Transverse colon (tissue), 3 donors: Measurements from ENCODE around the gene MSLN.

Experiments used
- EP300 ChIP-seq: sonication (generic); formaldehyde crosslinking; IDR thresholded peaks from one replicate; pipeline ENCODE4 v1.6.1; 2017; ENCODE audit warnings: antibody characterized with exemption, low read depth
- POLR2A ChIP-seq: fragments of 450-650 bp; IDR thresholded peaks from one replicate; pipeline ENCODE4 v1.6.1; 2016; ENCODE audit warnings: antibody characterized with exemption, mild to moderate bottlenecking, moderate library complexity
- TF ChIP-seq, protein P1 (sequence below), 5 experiments: fragments of 200-600 bp in 3 of 5; fragments of 450-650 bp in 2 of 5; sonication (generic) in 3 of 5; IDR thresholded peaks; 1 replicate in 2 of 5; 2 replicates in 3 of 5; pipeline ENCODE4 v1.5.1; 2016 to 2017; ENCODE audit warnings: antibody characterized with exemption in 5 of 5, inconsistent platforms in 3 of 5, mild to moderate bottlenecking in 2 of 5, moderate library complexity in 1 of 5

DNA sequence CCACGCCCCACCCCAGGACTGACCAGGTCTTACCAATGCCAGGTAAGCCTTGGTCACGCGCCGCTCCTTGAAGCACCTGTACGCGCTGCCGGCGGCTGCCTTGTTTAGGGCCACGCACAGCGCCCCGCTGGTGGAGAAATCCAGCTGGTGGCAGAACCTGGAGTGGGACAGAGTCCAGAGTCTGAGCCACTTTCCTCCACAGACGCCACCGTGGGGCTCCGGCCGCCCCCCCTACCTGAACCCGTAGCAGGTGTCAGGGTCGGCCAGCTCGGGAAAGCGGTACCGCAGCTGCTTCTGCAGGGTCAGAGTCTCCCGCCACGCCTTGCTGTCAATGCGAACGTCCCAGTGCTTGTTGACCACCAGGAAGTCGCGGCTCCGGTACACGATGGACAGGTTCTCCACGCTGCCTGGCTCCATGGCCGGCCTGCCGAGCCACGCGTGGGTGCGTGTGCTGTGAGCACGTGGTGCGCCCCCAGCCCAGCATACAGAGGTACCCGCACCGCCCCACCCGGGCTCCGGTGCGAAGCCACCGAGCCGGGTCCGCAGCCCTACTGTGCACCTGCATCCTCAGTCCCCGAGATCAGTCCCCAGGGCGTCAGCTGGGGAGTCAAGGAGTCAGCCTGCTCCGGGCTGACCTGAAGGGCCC, 26.9 kb downstream of the MSLN start:
- TF ChIP-seq POLR2A (no peak), EP300 (no peak)
- TF ChIP-seq, protein P1, sequence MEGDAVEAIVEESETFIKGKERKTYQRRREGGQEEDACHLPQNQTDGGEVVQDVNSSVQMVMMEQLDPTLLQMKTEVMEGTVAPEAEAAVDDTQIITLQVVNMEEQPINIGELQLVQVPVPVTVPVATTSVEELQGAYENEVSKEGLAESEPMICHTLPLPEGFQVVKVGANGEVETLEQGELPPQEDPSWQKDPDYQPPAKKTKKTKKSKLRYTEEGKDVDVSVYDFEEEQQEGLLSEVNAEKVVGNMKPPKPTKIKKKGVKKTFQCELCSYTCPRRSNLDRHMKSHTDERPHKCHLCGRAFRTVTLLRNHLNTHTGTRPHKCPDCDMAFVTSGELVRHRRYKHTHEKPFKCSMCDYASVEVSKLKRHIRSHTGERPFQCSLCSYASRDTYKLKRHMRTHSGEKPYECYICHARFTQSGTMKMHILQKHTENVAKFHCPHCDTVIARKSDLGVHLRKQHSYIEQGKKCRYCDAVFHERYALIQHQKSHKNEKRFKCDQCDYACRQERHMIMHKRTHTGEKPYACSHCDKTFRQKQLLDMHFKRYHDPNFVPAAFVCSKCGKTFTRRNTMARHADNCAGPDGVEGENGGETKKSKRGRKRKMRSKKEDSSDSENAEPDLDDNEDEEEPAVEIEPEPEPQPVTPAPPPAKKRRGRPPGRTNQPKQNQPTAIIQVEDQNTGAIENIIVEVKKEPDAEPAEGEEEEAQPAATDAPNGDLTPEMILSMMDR (IDR thresholded peaks at IDR 0.05), result no peak
